ENCODE measurements around the gene BDKRB1. TPM values are rescaled to one million over a fixed set of nuclear protein-coding genes. Genes with fewer than 3 reads are reported as not detected.

Gene BDKRB1
- total RNA-seq, 1 donor from 2014 or later: not detected

GRCh38 chr14:96309133-96309895 is 53.3 kb downstream of the BDKRB1 start:
- no peak for TF ChIP-seq CTCF (IDR thresholded peaks at IDR 0.05)
- intact Hi-C loops (cut with DNase I): no loop called here
- Histone ChIP-seq H3K4me3 (no peak overlapping the region), H3K4me1 (no peaks in the 10 kb centered on the region), H3K27me3 (no peaks in the 10 kb centered on the region), H3K9me3 (no peaks in the 10 kb centered on the region), H3K36me3 (peaks cover 51 to 88% of the 10 kb centered on the region in 2 donors), H3K27ac (no peak overlapping the region)
- DNase-seq (ENCODE audit: low spot score in 2 of 2): no peak

GRCh38 chr14:96309896-96310330 is 53.9 kb downstream of the BDKRB1 start:
- H3K27ac ChIP-seq: no peak overlapping the region
- no peak overlapping the region for H3K4me3 ChIP-seq
- intact Hi-C loops (cut with DNase I): no loop called here
- TF ChIP-seq CTCF (IDR thresholded peaks at IDR 0.05): no peak
- no peak for DNase-seq (ENCODE audit: low spot score in 2 of 2)
- no peaks in the 10 kb centered on the region for H3K27me3 ChIP-seq
- peaks cover 51 to 88% of the 10 kb centered on the region in 2 donors for H3K36me3 ChIP-seq
- H3K4me1 ChIP-seq: no peaks in the 10 kb centered on the region
- no peaks in the 10 kb centered on the region for H3K9me3 ChIP-seq

GRCh38 chr14:96310906-96311305 is 54.9 kb downstream of the BDKRB1 start:
- TF ChIP-seq CTCF (IDR thresholded peaks at IDR 0.05): no peak
- intact Hi-C loops (cut with DNase I): no loop called here
- H3K27me3 ChIP-seq: no peaks in the 10 kb centered on the region
- H3K4me1 ChIP-seq: no peaks in the 10 kb centered on the region
- no peaks in the 10 kb centered on the region for H3K9me3 ChIP-seq
- DNase-seq (ENCODE audit: low spot score in 2 of 2): no peak
- H3K27ac ChIP-seq: no peak overlapping the region
- peaks cover 52 to 88% of the 10 kb centered on the region in 2 donors for H3K36me3 ChIP-seq
- no peak overlapping the region for H3K4me3 ChIP-seq

Other genes starting within 250 kb of the BDKRB1 start
- 23.9 TPM for gene C14orf132, start 216.8 kb upstream of the BDKRB1 start, total RNA-seq
- 7.9 TPM for gene BDKRB2, start 51.4 kb upstream of the BDKRB1 start, total RNA-seq
- 15.8 TPM for gene ATG2B, start 107.1 kb downstream of the BDKRB1 start, total RNA-seq
- 17.5 TPM for gene GSKIP, start 107.3 kb downstream of the BDKRB1 start, total RNA-seq
- not detected for gene AK7, start 135.9 kb downstream of the BDKRB1 start, total RNA-seq
- gene PAPOLA, start 246.2 kb downstream of the BDKRB1 start, total RNA-seq: 64.2 TPM

Data from ascending aorta (tissue), 2 donors.